Lung (tissue), 12 donors: ENCODE results near the gene CCDC112. TPM values are rescaled to one million over a fixed set of nuclear protein-coding genes. Genes with fewer than 3 reads are reported as not detected.

Source experiments
- ATAC-seq: fragments of 200-7000 bp; cut with Tn5 transposase; one replicate; pipeline ENCODE4 v1.9.1; 2020; ENCODE audit warnings: moderate number of reproducible peaks; ENCODE audit not compliant: insufficient read depth, low FRiP score
- DNase-seq, 3 donors: peaks; one replicate each; pipeline ENCODE4 v3.0.0-alpha.2; 2013 to 2017
- H3K27ac ChIP-seq, 2 donors: one replicate each; pipeline ENCODE4 v1.5.1; 2013; ENCODE audit warnings: mild to moderate bottlenecking in 2 of 2, moderate library complexity in 2 of 2, control low read depth in 1 of 2, inconsistent platforms in 1 of 2, low read depth in 1 of 2, low read length in 1 of 2
- H3K27me3 ChIP-seq, 3 donors: one replicate each; pipeline ENCODE4 v1.5.1; 2013; ENCODE audit warnings: low read length in 2 of 3; ENCODE audit not compliant: control insufficient read depth in 3 of 3, insufficient read depth in 3 of 3
- H3K36me3 ChIP-seq, 4 donors: one replicate each; pipeline ENCODE4 v1.5.1; 2013; ENCODE audit warnings: low read length in 4 of 4, mild to moderate bottlenecking in 1 of 4, moderate library complexity in 1 of 4; ENCODE audit not compliant: control insufficient read depth in 4 of 4, insufficient read depth in 4 of 4
- H3K4me1 ChIP-seq, 5 donors: one replicate each; pipeline ENCODE4 v1.5.1; 2013; ENCODE audit warnings: low read length in 5 of 5, mild to moderate bottlenecking in 2 of 5, moderate library complexity in 1 of 5; ENCODE audit not compliant: control insufficient read depth in 5 of 5, insufficient read depth in 5 of 5
- H3K4me3 ChIP-seq: one replicate; pipeline ENCODE4 v1.5.1; 2013; ENCODE audit warnings: mild to moderate bottlenecking, control low read depth, moderate library complexity
- H3K9ac ChIP-seq, 2 donors: one replicate each; pipeline ENCODE4 v1.5.1; 2013; ENCODE audit warnings: low read length in 2 of 2, control low read depth in 1 of 2; ENCODE audit not compliant: insufficient read depth in 1 of 2
- H3K9me3 ChIP-seq, 4 donors: one replicate each; pipeline ENCODE4 v1.5.1; 2013; ENCODE audit warnings: low read length in 3 of 4, mild to moderate bottlenecking in 1 of 4, moderate library complexity in 1 of 4; ENCODE audit not compliant: control insufficient read depth in 4 of 4, insufficient read depth in 3 of 4
- whole genome bisulfite sequencing, 2 donors: extraction: QIAGEN DNeasy Blood & Tissue Kit; methylation state at CpG; one replicate each; pipeline ENCODE4 v1.1.7; 2013; 5-methylcytosine and 5-hydroxymethylcytosine counted together
- polyA plus RNA-seq, 2 donors: library from polyadenylated mRNA; stranded (reverse); fragments of 200-250 nt; gene quantifications; one replicate each; pipeline ENCODE4 v1.2.1, GENCODE V29; 2013
- total RNA-seq, 2 donors: library from RNA; depleted of rRNA in 1 of 2; stranded (reverse); fragments of >200 nt in 1 of 2; gene quantifications; one replicate each; pipeline ENCODE4 v1.2.1, GENCODE V29; 2014 to 2021
- TF ChIP-seq, protein P1 (sequence below): IDR thresholded peaks from 2 replicates; pipeline ENCODE4 v1.5.1; 2012; ENCODE audit warnings: mild to moderate bottlenecking; ENCODE audit errors: control extremely low read depth, extremely low read depth
- donor health status: control.
- donor health status: control.
- donor health status: Bipolar disorder and iron deficiency.
- donor health status: healthy.
- donor health status: DM: yes; HTN: yes; CAD: no.

Gene CCDC112
- total and polyA plus RNA-seq, 4 donors = 3.5 to 9.9 (median 6.8) TPM

DNA sequence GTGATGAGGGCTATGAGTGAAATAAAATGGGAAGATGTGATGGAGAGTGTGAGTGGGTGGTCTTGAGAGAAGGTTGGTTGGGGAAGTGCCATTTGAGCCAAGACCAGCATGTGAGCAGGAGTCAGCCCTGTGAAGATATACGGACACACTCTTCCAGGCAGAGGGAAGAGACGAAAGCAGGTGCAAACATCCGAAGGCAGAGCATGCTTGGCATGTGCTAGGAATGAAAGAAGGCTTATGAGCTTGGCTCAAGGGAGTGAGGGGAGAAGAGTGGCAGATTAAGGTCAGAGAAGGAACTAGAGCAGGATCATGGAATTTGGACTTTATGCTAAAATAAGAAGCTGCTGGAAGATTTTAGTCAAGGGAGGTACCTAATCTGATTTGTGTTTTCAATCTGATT, 23.6 kb upstream of the CCDC112 start:
- H3K27me3 ChIP-seq = no peaks in the 10 kb centered on the region
- H3K36me3 ChIP-seq = no peaks in the 10 kb centered on the region
- peaks cover 0 to 10% (median 0%) of the 10 kb centered on the region in 5 donors for H3K4me1 ChIP-seq
- 74 to 82% methylated on average over 3 of the region's 3 CpGs for WGBS, 2 donors
- H3K9ac ChIP-seq = no peak overlapping the region
- TF ChIP-seq, protein P1, sequence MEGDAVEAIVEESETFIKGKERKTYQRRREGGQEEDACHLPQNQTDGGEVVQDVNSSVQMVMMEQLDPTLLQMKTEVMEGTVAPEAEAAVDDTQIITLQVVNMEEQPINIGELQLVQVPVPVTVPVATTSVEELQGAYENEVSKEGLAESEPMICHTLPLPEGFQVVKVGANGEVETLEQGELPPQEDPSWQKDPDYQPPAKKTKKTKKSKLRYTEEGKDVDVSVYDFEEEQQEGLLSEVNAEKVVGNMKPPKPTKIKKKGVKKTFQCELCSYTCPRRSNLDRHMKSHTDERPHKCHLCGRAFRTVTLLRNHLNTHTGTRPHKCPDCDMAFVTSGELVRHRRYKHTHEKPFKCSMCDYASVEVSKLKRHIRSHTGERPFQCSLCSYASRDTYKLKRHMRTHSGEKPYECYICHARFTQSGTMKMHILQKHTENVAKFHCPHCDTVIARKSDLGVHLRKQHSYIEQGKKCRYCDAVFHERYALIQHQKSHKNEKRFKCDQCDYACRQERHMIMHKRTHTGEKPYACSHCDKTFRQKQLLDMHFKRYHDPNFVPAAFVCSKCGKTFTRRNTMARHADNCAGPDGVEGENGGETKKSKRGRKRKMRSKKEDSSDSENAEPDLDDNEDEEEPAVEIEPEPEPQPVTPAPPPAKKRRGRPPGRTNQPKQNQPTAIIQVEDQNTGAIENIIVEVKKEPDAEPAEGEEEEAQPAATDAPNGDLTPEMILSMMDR = no peak
- H3K9me3 ChIP-seq = no peaks in the 10 kb centered on the region
- no peak overlapping the region for H3K4me3 ChIP-seq
- ATAC-seq (no peak), DNase-seq (no peak)
- H3K27ac ChIP-seq = no peak overlapping the region

DNA sequence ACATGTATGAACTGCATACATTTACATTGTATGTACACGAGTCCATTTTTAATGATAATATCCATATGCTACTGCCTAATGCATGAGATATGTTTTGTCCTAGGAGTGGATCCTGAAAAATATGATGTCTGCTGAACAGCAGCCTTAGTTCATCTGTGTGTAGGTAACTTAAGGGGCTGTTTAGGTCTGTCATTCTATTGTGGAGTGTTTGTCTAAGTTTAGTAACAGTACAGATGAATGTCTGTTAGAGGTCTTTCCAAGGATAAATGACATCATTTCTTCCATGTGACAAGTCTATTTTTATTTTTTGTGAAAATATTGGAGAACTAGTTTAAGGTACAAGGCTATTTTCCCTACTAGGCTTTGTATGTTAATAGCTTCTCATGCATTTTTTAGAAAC, 22.6 kb upstream of the CCDC112 start:
- Histone ChIP-seq H3K9ac (no peak overlapping the region), H3K4me3 (no peak overlapping the region), H3K4me1 (peaks cover 0 to 7% (median 0%) of the 10 kb centered on the region in 5 donors), H3K27ac (no peak overlapping the region), H3K36me3 (no peaks in the 10 kb centered on the region), H3K9me3 (no peaks in the 10 kb centered on the region), H3K27me3 (no peaks in the 10 kb centered on the region)
- ATAC-seq = no peak
- WGBS, 2 donors = 0% methylated on average over 1 of the region's 1 CpG
- DNase-seq = no peak
- TF ChIP-seq, protein P1 = no peak

DNA sequence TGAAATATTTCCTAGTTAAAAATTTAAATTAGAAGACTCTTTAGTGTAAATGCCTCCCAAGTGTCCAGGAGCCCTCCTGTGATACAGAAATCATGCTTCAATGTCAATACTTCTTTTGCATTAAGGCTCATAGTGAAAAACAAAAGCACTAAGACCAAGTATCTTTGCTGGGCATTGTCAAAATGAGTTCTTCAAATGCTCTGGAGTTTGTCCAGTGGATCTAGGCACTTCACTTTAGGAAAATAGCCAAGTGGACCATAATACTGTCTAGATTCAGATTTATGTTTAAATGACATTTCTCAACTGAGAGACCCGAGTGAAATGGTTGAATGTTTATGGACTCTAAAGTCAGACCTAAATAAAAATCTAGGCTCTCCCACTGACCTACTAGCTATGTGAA, 21.3 kb upstream of the CCDC112 start:
- TF ChIP-seq, protein P1 = no peak
- 78 to 80% methylated on average over 1 of the region's 1 CpG for WGBS, 2 donors
- no peak overlapping the region for H3K4me3 ChIP-seq
- H3K9me3 ChIP-seq = no peaks in the 10 kb centered on the region
- no peak overlapping the region for H3K9ac ChIP-seq
- H3K36me3 ChIP-seq = no peaks in the 10 kb centered on the region
- DNase-seq (no peak), ATAC-seq (no peak)
- H3K27ac ChIP-seq = no peak overlapping the region
- no peaks in the 10 kb centered on the region for H3K27me3 ChIP-seq
- peaks cover 0 to 7% (median 0%) of the 10 kb centered on the region in 5 donors for H3K4me1 ChIP-seq

DNA sequence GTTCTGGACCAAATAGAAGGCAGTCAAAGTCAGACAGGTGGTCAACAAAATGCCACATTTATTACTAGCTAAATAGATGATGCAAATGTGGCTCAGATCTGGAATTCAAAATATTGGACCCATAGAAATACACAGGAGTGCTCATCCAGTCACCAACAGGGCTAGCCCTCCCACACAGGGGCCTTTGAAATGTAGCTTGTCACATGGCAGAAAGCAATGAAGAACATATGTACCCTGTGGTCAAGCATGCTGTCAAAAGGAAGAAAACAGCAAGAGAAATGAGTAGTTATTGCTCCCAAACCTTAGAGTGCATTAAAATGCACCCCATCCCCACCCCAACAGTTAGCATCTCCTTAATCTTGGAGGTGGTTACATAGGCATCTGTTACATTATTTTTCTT, 20.9 kb upstream of the CCDC112 start:
- Histone ChIP-seq H3K27ac (no peak overlapping the region), H3K27me3 (no peaks in the 10 kb centered on the region), H3K4me3 (no peak overlapping the region), H3K9ac (no peak overlapping the region), H3K4me1 (peaks cover 0 to 7% (median 0%) of the 10 kb centered on the region in 5 donors), H3K36me3 (no peaks in the 10 kb centered on the region), H3K9me3 (no peaks in the 10 kb centered on the region)
- no peak for ATAC-seq
- TF ChIP-seq, protein P1 = no peak
- no peak for DNase-seq
